Measurements from ENCODE around the gene PANX3.
A peak's percentile ranks its signal among the peaks of the same experiment; 100 is the strongest.
"Not testable (repeated sequence)": the region's sequence is repeated elsewhere in the genome, so short reads cannot be mapped to it uniquely, and the experiment has no call there.

Gene PANX3

DNA sequence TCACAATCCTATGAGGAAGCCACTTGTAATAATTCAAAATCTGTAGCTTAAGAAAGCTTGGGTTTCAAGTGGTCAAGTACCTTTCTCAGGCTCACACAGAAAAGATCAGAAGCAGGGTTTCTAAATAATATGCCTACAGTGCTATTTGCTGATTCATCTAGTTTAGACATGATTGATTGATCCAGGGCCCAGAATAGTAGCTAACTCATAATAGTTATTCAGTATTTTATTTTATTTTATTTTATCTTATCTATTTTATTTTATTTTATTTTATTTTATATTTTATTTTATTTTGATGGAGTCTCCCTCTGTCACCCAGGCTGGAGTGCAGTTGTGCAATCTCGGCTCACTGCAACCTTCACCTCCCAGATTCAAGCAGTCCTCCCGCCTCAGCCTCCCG lies 15.9 kb upstream of the PANX3 start:
- no peaks in the 10 kb centered on the region for H3K27me3 ChIP-seq (ENCODE audit: control insufficient read depth, insufficient read depth, low read length)
- H3K9ac ChIP-seq (ENCODE audit: low read length), result no peak overlapping the region

DNA sequence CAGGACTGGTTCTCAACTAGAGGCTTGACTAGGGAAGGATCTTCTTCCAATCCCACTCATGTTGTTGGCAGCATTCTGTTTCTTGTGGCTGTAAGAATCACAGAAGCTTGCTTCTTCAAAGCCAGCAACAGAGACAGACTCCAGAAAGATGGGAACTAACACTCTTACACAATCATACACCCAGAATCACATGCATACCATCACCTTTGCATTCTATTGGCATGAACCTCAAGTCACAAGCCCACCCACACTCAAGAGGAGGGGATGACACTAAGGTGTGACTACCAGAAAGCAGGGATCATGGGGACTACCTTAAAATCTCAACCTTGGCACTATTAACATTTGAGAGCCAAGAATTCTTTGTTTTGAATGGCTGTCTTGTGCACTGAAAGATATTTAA lies 13.6 kb upstream of the PANX3 start:
- Histone ChIP-seq H3K9ac (ENCODE audit: low read length) (no peak overlapping the region), H3K36me3 (ENCODE audit: control insufficient read depth, insufficient read depth, low read length) (no peaks in the 10 kb centered on the region), H3K4me1 (ENCODE audit: control insufficient read depth, insufficient read depth, low read length) (no peaks in the 10 kb centered on the region), H3K27ac (ENCODE audit: low read depth, low read length) (no peak overlapping the region), H3K4me3 (ENCODE audit: low read length) (no peak overlapping the region), H3K27me3 (ENCODE audit: control insufficient read depth, insufficient read depth, low read length) (no peaks in the 10 kb centered on the region)

More for the DNA sequence above, 15.9 kb upstream of the PANX3 start:
- Histone ChIP-seq H3K36me3 (ENCODE audit: control insufficient read depth, insufficient read depth, low read length) (no peaks in the 10 kb centered on the region), H3K27ac (ENCODE audit: low read depth, low read length) (no peak overlapping the region), H3K4me3 (ENCODE audit: low read length) (no peak overlapping the region), H3K4me1 (ENCODE audit: control insufficient read depth, insufficient read depth, low read length) (no peaks in the 10 kb centered on the region)

- no peaks in the 10 kb centered on the region for H3K4me1 ChIP-seq (ENCODE audit: control insufficient read depth, insufficient read depth, low read length)
- H3K9ac ChIP-seq (ENCODE audit: low read length), result no peak overlapping the region
- no peaks in the 10 kb centered on the region for H3K27me3 ChIP-seq (ENCODE audit: control insufficient read depth, insufficient read depth, low read length)
- H3K27ac ChIP-seq (ENCODE audit: low read depth, low read length), result no peak overlapping the region
- no peaks in the 10 kb centered on the region for H3K36me3 ChIP-seq (ENCODE audit: control insufficient read depth, insufficient read depth, low read length)
- no peak overlapping the region for H3K4me3 ChIP-seq (ENCODE audit: low read length)
Observed at GRCh38 chr11:124600621-124601320, 10.5 kb upstream of the PANX3 start.

GRCh38 chr11:124602193-124602592 lies 9.0 kb upstream of the PANX3 start:
- no peaks in the 10 kb centered on the region for H3K4me1 ChIP-seq (ENCODE audit: control insufficient read depth, insufficient read depth, low read length)
- no peaks in the 10 kb centered on the region for H3K36me3 ChIP-seq (ENCODE audit: control insufficient read depth, insufficient read depth, low read length)
- no peak overlapping the region for H3K9ac ChIP-seq (ENCODE audit: low read length)
- no peak overlapping the region for H3K27ac ChIP-seq (ENCODE audit: low read depth, low read length)
- no peaks in the 10 kb centered on the region for H3K27me3 ChIP-seq (ENCODE audit: control insufficient read depth, insufficient read depth, low read length)
- no peak overlapping the region for H3K4me3 ChIP-seq (ENCODE audit: low read length)

GRCh38 chr11:124602723-124603122 lies 8.5 kb upstream of the PANX3 start:
- not testable (repeated sequence) for H3K4me1 ChIP-seq (ENCODE audit: control insufficient read depth, insufficient read depth, low read length); H3K27ac ChIP-seq (ENCODE audit: low read depth, low read length); H3K4me3 ChIP-seq (ENCODE audit: low read length); H3K9ac ChIP-seq (ENCODE audit: low read length); H3K27me3 ChIP-seq (ENCODE audit: control insufficient read depth, insufficient read depth, low read length); H3K36me3 ChIP-seq (ENCODE audit: control insufficient read depth, insufficient read depth, low read length)

GRCh38 chr11:124605719-124606118 lies 5.5 kb upstream of the PANX3 start:
- Histone ChIP-seq H3K27ac (ENCODE audit: low read depth, low read length) (no peak overlapping the region), H3K27me3 (ENCODE audit: control insufficient read depth, insufficient read depth, low read length) (no peaks in the 10 kb centered on the region), H3K4me3 (ENCODE audit: low read length) (no peak overlapping the region), H3K9ac (ENCODE audit: low read length) (no peak overlapping the region), H3K36me3 (ENCODE audit: control insufficient read depth, insufficient read depth, low read length) (no peaks in the 10 kb centered on the region), H3K4me1 (ENCODE audit: control insufficient read depth, insufficient read depth, low read length) (no peaks in the 10 kb centered on the region)

- no peaks in the 10 kb centered on the region for H3K36me3 ChIP-seq (ENCODE audit: control insufficient read depth, insufficient read depth, low read length)
- H3K27me3 ChIP-seq (ENCODE audit: control insufficient read depth, insufficient read depth, low read length), result no peaks in the 10 kb centered on the region
- H3K9ac ChIP-seq (ENCODE audit: low read length), result no peak overlapping the region
- H3K4me3 ChIP-seq (ENCODE audit: low read length), result no peak overlapping the region
- no peak overlapping the region for H3K27ac ChIP-seq (ENCODE audit: low read depth, low read length)
- no peaks in the 10 kb centered on the region for H3K4me1 ChIP-seq (ENCODE audit: control insufficient read depth, insufficient read depth, low read length)
Observed at GRCh38 chr11:124608147-124608546, 3.1 kb upstream of the PANX3 start.

DNA sequence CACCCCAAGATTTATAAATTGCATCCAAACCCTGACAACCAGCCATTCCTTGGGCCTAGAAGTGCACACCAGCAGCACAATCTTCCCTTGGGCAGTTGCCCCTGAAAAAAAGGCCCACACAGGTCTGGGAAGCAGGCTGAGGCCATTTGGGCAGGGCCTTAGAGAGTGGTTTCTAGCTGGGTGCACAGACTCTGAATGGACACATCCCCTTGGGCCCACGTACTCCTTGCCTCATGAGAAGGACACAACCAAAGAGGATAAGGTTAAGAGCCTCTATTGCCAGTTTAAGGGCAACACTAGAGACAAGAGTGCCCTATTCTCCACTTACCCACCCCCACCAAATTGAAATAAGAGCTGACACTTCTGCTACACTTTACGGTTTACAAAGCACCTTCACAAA lies 933 bp upstream of the PANX3 start:
- H3K27me3 ChIP-seq (ENCODE audit: control insufficient read depth, insufficient read depth, low read length), result no peaks in the 10 kb centered on the region
- H3K27ac ChIP-seq (ENCODE audit: low read depth, low read length), result no peak overlapping the region
- no peak overlapping the region for H3K9ac ChIP-seq (ENCODE audit: low read length)
- no peak overlapping the region for H3K4me3 ChIP-seq (ENCODE audit: low read length)
- no peaks in the 10 kb centered on the region for H3K36me3 ChIP-seq (ENCODE audit: control insufficient read depth, insufficient read depth, low read length)
- no peaks in the 10 kb centered on the region for H3K4me1 ChIP-seq (ENCODE audit: control insufficient read depth, insufficient read depth, low read length)

DNA sequence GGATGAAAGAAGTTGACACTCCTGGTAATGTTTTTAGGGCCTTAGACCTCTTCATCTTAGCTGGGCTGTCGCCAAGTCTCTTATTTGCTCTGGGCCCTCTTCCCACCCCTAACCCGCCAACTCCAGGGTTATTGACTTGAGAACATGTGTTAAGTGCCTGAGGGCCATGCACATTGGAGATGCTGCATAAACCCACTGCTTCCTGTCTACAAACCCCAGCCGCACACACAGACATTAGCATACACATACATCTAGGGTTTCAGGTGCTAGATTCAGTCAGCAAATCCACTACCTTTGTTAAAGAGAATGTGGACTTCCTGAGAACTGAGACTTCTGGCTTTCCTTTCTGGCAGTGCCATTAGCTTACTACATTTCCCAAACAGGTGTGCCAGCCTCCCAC lies 817 bp downstream of the PANX3 start:
- H3K27ac ChIP-seq (ENCODE audit: low read depth, low read length), result no peak overlapping the region
- no peaks in the 10 kb centered on the region for H3K36me3 ChIP-seq (ENCODE audit: control insufficient read depth, insufficient read depth, low read length)
- no peak overlapping the region for H3K4me3 ChIP-seq (ENCODE audit: low read length)
- H3K4me1 ChIP-seq (ENCODE audit: control insufficient read depth, insufficient read depth, low read length), result no peaks in the 10 kb centered on the region
- H3K27me3 ChIP-seq (ENCODE audit: control insufficient read depth, insufficient read depth, low read length), result no peaks in the 10 kb centered on the region
- H3K9ac ChIP-seq (ENCODE audit: low read length), result no peak overlapping the region

GRCh38 chr11:124612567-124613246 lies 1.5 kb downstream of the PANX3 start:
- no peak overlapping the region for H3K27ac ChIP-seq (ENCODE audit: low read depth, low read length)
- no peak overlapping the region for H3K9ac ChIP-seq (ENCODE audit: low read length)
- H3K27me3 ChIP-seq (ENCODE audit: control insufficient read depth, insufficient read depth, low read length), result no peaks in the 10 kb centered on the region
- no peaks in the 10 kb centered on the region for H3K36me3 ChIP-seq (ENCODE audit: control insufficient read depth, insufficient read depth, low read length)
- no peaks in the 10 kb centered on the region for H3K4me1 ChIP-seq (ENCODE audit: control insufficient read depth, insufficient read depth, low read length)
- H3K4me3 ChIP-seq (ENCODE audit: low read length), result no peak overlapping the region

- no peaks in the 10 kb centered on the region for H3K36me3 ChIP-seq (ENCODE audit: control insufficient read depth, insufficient read depth, low read length)
- no peaks in the 10 kb centered on the region for H3K27me3 ChIP-seq (ENCODE audit: control insufficient read depth, insufficient read depth, low read length)
- H3K4me3 ChIP-seq (ENCODE audit: low read length), result no peak overlapping the region
- no peak overlapping the region for H3K9ac ChIP-seq (ENCODE audit: low read length)
- peaks cover 8% of the 10 kb centered on the region for H3K4me1 ChIP-seq (ENCODE audit: control insufficient read depth, insufficient read depth, low read length)
- no peak overlapping the region for H3K27ac ChIP-seq (ENCODE audit: low read depth, low read length)
Observed at GRCh38 chr11:124618863-124619262, 7.6 kb downstream of the PANX3 start.

GRCh38 chr11:124622531-124623451 lies 11.6 kb downstream of the PANX3 start, which contains the start of gene TBRG1:
TSS of gene TBRG1 (plus strand) at chr11:124622864. CDS start at chr11:124623084, 220 bp downstream.
- Histone ChIP-seq H3K36me3 (ENCODE audit: control insufficient read depth, insufficient read depth, low read length) (peaks cover 15% of the 10 kb centered on the region), H3K4me1 (ENCODE audit: control insufficient read depth, insufficient read depth, low read length) (peaks cover 10% of the 10 kb centered on the region), H3K4me3 (ENCODE audit: low read length) (peak within 1 kb of the TSS; percentile 96), H3K9ac (ENCODE audit: low read length) (peak within 1 kb of the TSS; percentile 91), H3K27ac (ENCODE audit: low read depth, low read length) (peak within 1 kb of the TSS; percentile 80), H3K27me3 (ENCODE audit: control insufficient read depth, insufficient read depth, low read length) (no peaks in the 10 kb centered on the region)
